ENCODE data around the gene METTL1.

The METTL1 gene

GRCh38 chr12:57744777-57745484, 27.0 kb downstream of the METTL1 start, which contains the start of gene TSPAN31:
Gene TSPAN31 (plus strand): TSS chr12:57745039. CDS start chr12:57745155, 116 bp downstream.
- no peak for TF ChIP-seq CTCF (IDR thresholded peaks at IDR 0.05; ENCODE audit: low read depth, low read length)
- H3K4me3 ChIP-seq (ENCODE audit: low read depth, low read length): peak within 1 kb of the TSS; percentile 78

DNA sequence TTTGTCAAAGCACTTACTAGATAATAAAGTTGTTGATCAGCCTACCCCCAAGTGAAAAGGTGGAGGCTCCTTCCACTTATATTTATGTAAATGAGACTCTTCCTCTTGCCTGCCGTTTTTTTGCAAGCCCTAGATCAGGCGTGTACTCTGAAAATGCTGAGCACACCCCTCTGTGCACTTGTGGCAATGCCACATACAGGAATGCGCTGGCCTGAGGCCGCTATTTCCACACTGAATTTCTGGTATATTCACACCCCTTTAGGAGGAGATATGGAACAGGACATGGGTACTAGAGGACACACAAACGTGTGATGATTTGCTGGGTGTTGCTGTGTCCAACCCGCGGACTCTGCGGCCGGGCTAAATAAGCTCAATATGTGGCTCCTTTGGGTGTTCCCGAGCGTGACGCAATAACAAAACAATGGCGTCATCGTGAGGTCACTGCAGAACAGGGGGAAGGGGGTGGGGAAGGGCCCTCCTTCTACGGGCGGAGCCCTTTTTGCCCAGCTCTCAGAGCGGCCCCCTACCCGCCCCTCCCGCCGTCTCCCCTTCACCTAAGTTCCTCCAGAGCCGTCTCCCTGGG, 27.6 kb downstream of the METTL1 start:
- no peak for TF ChIP-seq CTCF (IDR thresholded peaks at IDR 0.05; ENCODE audit: low read depth, low read length)
- H3K4me3 ChIP-seq (ENCODE audit: low read depth, low read length): peak overlapping the region; percentile 78

GRCh38 chr12:57743769-57744168, 28.1 kb downstream of the METTL1 start:
- H3K4me3 ChIP-seq (ENCODE audit: low read depth, low read length): no peak overlapping the region

GRCh38 chr12:57741844-57742738, 29.8 kb downstream of the METTL1 start:
- TF ChIP-seq CTCF (IDR thresholded peaks at IDR 0.05; ENCODE audit: low read depth, low read length): no peak
- no peak overlapping the region for H3K4me3 ChIP-seq (ENCODE audit: low read depth, low read length)

More at GRCh38 chr12:57743769-57744168, 28.1 kb downstream of the METTL1 start:
- TF ChIP-seq CTCF (IDR thresholded peaks at IDR 0.05; ENCODE audit: low read depth, low read length): no peak

DNA sequence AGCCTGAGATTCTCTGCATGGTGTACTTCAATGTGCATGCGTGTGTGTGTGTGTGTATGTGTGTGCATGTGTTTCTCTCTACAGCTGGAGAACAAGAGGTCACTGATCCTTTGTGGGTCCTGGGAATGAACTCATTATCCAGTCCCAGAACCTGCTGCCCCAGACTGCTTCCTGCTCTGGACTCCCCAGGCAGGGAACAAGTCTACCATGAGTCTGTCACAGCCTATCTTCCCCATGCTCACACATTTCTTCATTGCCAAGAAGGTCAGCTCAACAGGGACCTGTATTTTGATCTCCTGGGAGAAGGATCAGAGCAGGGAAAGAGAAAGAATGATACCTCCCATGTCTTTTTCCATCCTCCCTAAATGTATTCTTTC, 30.5 kb downstream of the METTL1 start:
- no peak overlapping the region for H3K4me3 ChIP-seq (ENCODE audit: low read depth, low read length)
- TF ChIP-seq CTCF (IDR thresholded peaks at IDR 0.05; ENCODE audit: low read depth, low read length): no peak

- no peak overlapping the region for H3K4me3 ChIP-seq (ENCODE audit: low read depth, low read length)
- no peak for TF ChIP-seq CTCF (IDR thresholded peaks at IDR 0.05; ENCODE audit: low read depth, low read length)
Observed at GRCh38 chr12:57740656-57741412, 31.1 kb downstream of the METTL1 start.

Measured in WI38 (cell line).